ENCODE measurements around the gene PPP2R2D.

DNA sequence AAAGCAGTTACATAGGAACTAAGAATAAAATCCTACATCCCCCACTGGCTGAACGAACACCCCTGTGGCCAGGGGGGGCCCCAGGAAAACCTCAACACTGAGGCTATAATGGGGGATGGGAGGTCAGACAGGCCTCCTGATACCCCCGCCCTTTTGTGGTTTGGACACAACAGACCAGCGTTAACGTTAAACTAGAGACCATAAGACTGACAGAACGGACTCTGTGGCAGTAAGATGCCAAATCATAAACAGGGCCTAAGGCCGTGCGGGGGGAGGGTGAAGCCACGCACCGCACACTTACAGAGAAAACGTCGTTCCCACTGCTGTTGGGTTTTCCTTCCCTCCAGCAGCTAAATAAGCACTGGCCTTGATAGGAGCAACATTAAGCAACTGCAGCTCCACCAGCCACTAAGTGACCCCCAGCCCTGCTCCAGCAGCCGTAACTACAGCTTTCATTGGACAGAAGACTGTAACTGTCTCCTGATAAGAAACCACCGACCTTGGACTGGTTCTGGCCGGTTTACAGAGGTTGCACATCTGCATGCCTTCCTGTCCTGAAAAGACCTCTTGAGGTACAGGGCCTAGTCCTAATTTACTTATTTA is 3.4 kb upstream of the PPP2R2D start:
- TF ChIP-seq, protein P1, sequence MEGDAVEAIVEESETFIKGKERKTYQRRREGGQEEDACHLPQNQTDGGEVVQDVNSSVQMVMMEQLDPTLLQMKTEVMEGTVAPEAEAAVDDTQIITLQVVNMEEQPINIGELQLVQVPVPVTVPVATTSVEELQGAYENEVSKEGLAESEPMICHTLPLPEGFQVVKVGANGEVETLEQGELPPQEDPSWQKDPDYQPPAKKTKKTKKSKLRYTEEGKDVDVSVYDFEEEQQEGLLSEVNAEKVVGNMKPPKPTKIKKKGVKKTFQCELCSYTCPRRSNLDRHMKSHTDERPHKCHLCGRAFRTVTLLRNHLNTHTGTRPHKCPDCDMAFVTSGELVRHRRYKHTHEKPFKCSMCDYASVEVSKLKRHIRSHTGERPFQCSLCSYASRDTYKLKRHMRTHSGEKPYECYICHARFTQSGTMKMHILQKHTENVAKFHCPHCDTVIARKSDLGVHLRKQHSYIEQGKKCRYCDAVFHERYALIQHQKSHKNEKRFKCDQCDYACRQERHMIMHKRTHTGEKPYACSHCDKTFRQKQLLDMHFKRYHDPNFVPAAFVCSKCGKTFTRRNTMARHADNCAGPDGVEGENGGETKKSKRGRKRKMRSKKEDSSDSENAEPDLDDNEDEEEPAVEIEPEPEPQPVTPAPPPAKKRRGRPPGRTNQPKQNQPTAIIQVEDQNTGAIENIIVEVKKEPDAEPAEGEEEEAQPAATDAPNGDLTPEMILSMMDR (IDR thresholded peaks at IDR 0.05), result no peak
- TF ChIP-seq POLR2AphosphoS5 (IDR thresholded peaks at IDR 0.05; ENCODE audit: low read depth, low read length), result no peak
- TF ChIP-seq, protein P2, sequence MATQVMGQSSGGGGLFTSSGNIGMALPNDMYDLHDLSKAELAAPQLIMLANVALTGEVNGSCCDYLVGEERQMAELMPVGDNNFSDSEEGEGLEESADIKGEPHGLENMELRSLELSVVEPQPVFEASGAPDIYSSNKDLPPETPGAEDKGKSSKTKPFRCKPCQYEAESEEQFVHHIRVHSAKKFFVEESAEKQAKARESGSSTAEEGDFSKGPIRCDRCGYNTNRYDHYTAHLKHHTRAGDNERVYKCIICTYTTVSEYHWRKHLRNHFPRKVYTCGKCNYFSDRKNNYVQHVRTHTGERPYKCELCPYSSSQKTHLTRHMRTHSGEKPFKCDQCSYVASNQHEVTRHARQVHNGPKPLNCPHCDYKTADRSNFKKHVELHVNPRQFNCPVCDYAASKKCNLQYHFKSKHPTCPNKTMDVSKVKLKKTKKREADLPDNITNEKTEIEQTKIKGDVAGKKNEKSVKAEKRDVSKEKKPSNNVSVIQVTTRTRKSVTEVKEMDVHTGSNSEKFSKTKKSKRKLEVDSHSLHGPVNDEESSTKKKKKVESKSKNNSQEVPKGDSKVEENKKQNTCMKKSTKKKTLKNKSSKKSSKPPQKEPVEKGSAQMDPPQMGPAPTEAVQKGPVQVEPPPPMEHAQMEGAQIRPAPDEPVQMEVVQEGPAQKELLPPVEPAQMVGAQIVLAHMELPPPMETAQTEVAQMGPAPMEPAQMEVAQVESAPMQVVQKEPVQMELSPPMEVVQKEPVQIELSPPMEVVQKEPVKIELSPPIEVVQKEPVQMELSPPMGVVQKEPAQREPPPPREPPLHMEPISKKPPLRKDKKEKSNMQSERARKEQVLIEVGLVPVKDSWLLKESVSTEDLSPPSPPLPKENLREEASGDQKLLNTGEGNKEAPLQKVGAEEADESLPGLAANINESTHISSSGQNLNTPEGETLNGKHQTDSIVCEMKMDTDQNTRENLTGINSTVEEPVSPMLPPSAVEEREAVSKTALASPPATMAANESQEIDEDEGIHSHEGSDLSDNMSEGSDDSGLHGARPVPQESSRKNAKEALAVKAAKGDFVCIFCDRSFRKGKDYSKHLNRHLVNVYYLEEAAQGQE (IDR thresholded peaks at IDR 0.05; ENCODE audit: insufficient read depth in 1 of 2, low read depth in 2 of 2, low read length in 1 of 2), result no peak
- no peak for TF ChIP-seq SIN3A (IDR thresholded peaks at IDR 0.05; ENCODE audit: borderline replicate concordance, insufficient read depth, low read depth, low read length)
- no peak for TF ChIP-seq TCF7L2 (IDR thresholded peaks at IDR 0.05; ENCODE audit: low read depth, low read length)
